Skeletal muscle tissue (tissue), 4 donors: ENCODE measurements around the gene HOXD12. TPM values are rescaled to one million over a fixed set of nuclear protein-coding genes. Genes with fewer than 3 reads are reported as not detected.

ENCODE experiments used
- H3K27ac ChIP-seq: one replicate; pipeline ENCODE4 v1.7.0; 2013; ENCODE audit warnings: mild to moderate bottlenecking, low read depth, low read length, inconsistent platforms
- H3K27me3 ChIP-seq, 3 donors: one replicate each; pipeline ENCODE4 v1.7.0; 2013; ENCODE audit warnings: low read length in 3 of 3; ENCODE audit not compliant: control insufficient read depth in 3 of 3, insufficient read depth in 3 of 3
- H3K36me3 ChIP-seq, 3 donors: one replicate each; pipeline ENCODE4 v1.7.0; 2013; ENCODE audit warnings: low read length in 3 of 3; ENCODE audit not compliant: control insufficient read depth in 3 of 3, insufficient read depth in 3 of 3
- H3K4me1 ChIP-seq, 3 donors: one replicate each; pipeline ENCODE4 v1.7.0; 2013; ENCODE audit warnings: low read length in 3 of 3, mild to moderate bottlenecking in 3 of 3; ENCODE audit not compliant: control insufficient read depth in 3 of 3, insufficient read depth in 3 of 3
- H3K4me3 ChIP-seq, 3 donors: one replicate each; pipeline ENCODE4 v1.7.0; 2013; ENCODE audit warnings: low read length in 3 of 3
- H3K9ac ChIP-seq, 3 donors: one replicate each; pipeline ENCODE4 v1.7.0; 2013; ENCODE audit warnings: low read length in 3 of 3, mild to moderate bottlenecking in 3 of 3, moderate library complexity in 2 of 3, low read depth in 1 of 3
- H3K9me3 ChIP-seq, 3 donors: one replicate each; pipeline ENCODE4 v1.7.0; 2013; ENCODE audit warnings: low read length in 3 of 3; ENCODE audit not compliant: control insufficient read depth in 3 of 3
- total RNA-seq: library from RNA; depleted of rRNA; stranded (reverse); fragments of >200 nt; gene quantifications from one replicate; pipeline ENCODE4 v1.2.3, GENCODE V29; 2014
- donor health status: Osteomylitis.

Gene HOXD12
- total RNA-seq, 1 donor from 2014 or later: not detected

DNA sequence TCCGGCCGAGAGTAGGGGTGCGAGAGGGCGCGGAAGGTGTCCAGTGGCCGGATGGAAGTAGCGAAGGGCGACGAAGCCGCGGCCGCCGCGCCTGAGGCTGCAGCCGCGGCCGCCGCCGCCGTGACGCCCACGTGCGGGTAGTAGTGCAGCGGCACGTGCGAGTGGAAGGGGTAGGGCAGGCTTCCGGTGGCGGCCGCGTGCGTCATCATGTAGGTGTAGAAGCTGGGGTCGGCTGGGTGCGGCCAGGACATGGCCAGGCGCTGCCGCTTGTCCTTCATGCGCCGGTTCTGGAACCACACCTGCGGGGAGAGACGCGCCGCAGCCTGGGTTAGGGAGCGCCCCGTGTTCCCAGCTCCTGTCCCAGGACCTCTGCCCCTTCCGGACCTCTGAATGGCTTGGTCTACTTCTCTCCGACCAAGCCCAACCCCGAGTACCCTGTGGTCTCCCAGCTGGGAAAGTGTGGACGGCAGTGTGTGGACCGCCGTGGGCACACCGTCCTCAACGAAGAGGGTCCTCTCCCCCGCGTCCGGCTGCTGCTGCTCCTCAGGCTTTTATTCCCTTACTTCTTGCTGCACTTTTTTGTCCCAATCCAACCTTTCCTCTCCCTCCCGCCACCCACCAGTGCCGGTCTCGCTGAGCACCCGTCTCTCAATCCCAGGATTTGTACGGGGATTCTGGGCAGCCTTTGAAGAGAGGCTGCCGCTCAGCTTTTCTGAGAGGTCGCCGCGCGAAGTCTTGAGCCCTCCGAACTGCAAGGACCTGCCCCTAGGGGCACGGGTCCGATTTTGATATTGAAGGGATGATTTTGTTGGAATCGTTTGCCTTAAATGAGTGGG, 18.8 kb upstream of the HOXD12 start:
- Histone ChIP-seq H3K9me3 (peaks cover 0 to 1% (median 0%) of the 10 kb centered on the region in 3 donors), H3K4me1 (peaks cover 17 to 35% (median 22%) of the 10 kb centered on the region in 3 donors), H3K4me3 (peak overlapping the region in 2 of 3 donors; percentile 45 to 53), H3K9ac (no peak overlapping the region), H3K36me3 (no peaks in the 10 kb centered on the region), H3K27ac (no peak overlapping the region), H3K27me3 (peaks cover 92 to 95% (median 94%) of the 10 kb centered on the region in 3 donors)

DNA sequence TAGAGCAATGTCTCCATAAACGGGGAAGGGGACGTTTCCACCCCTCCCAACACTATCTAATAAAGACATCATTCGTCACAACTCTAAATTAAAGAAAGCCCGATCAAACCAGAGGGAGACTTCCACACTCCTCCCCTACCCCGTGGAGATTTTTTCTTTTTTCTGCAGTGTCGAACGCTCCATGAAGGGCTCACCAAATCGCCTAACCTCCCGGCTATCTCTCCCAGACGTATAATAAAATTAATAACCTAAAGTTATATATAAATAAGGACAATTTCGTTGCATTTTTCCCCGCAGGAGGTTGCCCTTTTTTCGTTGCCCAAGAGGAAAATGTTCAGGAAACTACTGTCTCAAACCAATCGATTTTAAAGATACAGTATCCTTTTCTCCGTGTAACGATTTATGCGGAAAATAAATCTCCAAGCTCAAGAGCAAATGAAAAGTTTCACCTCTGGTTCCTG, 18.2 kb upstream of the HOXD12 start:
- Histone ChIP-seq H3K9me3 (peaks cover 0 to under 1% (median 0%) of the 10 kb centered on the region in 3 donors), H3K27me3 (peaks cover 93 to 95% (median 94%) of the 10 kb centered on the region in 3 donors), H3K4me3 (no peak overlapping the region), H3K27ac (no peak overlapping the region), H3K36me3 (no peaks in the 10 kb centered on the region), H3K4me1 (peaks cover 22 to 41% (median 27%) of the 10 kb centered on the region in 3 donors), H3K9ac (no peak overlapping the region)

DNA sequence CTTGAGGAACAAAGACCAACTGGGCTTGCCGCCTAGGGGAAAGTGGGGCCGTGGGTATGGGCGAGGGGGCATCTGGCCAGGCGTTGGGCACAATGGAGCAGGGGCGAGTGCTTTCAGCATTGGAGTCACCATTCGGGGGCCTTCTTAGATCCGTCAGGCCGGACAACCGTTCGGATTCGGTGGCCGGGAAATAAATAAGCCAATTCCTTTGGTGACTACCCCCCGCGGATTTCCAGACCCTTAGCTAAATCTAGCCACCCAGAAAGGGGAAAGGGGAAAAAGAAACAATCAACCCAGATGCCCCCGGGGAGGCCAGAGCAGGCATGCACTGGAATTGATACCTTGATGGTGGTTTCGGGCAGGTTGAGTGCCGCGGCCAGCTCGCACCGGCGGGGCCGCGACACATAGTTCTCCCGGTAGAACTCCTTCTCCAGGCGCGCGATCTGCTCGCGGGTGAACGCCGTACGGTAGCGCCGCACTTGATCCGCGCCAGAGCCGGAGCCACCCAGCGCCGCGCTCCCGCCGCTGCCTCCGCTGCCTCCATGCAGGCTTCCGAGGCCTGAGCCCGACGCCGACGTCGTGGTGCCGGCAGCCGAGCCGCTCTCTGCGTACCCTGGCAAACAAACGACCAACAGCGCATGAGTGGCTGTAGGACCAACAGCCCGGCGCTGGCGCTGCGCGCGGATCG, 17.6 kb upstream of the HOXD12 start:
- H3K4me3 ChIP-seq: no peak overlapping the region
- H3K9me3 ChIP-seq: no peaks in the 10 kb centered on the region
- H3K36me3 ChIP-seq: no peaks in the 10 kb centered on the region
- no peak overlapping the region for H3K9ac ChIP-seq
- H3K27me3 ChIP-seq: peaks cover 91 to 95% (median 92%) of the 10 kb centered on the region in 3 donors
- no peak overlapping the region for H3K27ac ChIP-seq
- peaks cover 22 to 41% (median 27%) of the 10 kb centered on the region in 3 donors for H3K4me1 ChIP-seq

DNA sequence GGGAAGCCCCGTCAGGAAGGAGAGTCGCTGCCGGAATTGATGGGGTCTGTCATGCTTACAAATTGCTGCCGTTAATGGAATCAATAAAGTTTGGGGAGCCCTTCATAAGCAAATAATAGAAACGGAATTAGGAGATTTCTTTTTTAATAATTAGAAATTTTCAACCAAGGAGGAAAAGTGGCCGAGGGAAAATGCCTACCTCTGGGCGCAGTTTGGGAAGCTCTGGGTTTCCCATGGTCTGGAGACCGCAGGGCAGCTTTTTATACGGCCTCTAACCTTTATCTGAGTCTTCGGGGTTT, 17.1 kb upstream of the HOXD12 start:
- Histone ChIP-seq H3K4me3 (no peak overlapping the region), H3K36me3 (no peaks in the 10 kb centered on the region), H3K27ac (no peak overlapping the region), H3K4me1 (peaks cover 22 to 41% (median 27%) of the 10 kb centered on the region in 3 donors), H3K27me3 (peaks cover 92 to 95% (median 92%) of the 10 kb centered on the region in 3 donors), H3K9me3 (no peaks in the 10 kb centered on the region), H3K9ac (no peak overlapping the region)

DNA sequence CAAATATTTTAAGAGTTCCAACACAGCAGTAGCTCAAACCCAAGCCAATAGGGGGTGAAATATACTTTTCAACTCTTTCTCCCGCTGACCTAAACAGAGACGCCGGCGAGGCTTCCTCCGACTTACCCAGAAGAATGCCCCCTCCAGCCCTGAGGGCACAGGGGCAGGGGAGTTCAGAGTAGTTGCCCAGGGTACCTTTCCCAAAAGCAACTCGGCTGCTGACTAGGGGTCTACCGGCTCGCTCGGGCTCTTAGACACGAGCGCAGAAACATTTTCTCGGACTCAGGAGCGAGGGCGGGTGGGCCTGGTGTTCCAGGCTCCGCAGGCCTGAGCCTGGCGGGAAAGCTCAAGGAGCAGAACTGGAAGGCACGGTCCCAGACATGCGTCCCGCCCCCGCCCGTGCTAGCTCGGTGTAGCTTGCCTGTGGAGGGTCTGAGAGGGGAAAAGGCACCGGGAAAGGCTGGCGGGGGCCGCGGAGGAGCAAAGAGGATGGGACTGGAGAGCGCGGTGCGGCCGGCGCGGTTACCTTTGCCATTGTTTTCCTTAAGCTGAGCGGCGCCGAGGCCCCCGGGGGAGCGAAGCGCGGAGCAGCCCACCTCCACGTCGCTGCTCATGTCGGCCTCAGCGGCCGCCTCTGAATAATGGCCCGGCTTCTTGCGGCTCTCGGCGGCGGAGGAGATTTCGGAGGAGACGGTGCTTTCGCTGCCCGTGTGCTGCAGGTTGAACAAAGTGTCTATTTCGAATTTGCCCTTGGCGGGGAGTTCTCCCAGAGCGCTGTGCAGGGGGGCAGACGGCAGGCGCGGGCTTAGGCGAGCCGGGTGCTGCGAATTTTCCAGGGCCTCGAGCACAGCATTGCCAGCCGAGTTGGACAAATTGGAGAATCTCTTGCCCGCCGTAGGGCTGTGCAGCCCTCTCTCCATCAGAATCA, 16.5 kb upstream of the HOXD12 start:
- H3K4me3 ChIP-seq: no peak overlapping the region
- no peak overlapping the region for H3K27ac ChIP-seq
- peaks cover 93 to 97% (median 94%) of the 10 kb centered on the region in 3 donors for H3K27me3 ChIP-seq
- no peak overlapping the region for H3K9ac ChIP-seq
- H3K36me3 ChIP-seq: no peaks in the 10 kb centered on the region
- H3K4me1 ChIP-seq: peaks cover 24 to 43% (median 30%) of the 10 kb centered on the region in 3 donors
- H3K9me3 ChIP-seq: no peaks in the 10 kb centered on the region

DNA sequence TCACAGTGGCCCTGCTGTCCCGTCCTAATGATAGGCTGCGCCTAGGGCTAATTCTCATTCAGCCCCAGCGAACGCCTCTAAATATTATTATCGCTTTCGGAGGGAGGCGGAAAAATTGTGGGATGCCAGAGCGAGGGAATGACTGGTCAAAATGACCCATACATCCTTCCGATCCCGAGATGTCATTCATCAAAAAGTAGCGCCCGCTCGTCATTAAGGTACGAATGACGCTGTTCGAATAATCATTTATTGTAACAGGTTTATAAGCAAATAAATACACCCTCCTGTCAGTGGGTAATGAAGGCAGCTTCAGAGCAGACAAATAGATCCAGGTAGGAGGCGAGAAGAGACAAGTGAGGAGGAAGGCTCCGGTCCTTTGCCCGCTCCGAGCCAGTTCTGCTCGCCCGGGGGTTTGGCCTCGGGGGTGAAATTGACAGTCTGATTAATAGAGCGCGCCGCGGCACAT, 15.8 kb upstream of the HOXD12 start, which contains the start of gene EVX2:
EVX2 (minus strand) TSS at position 167 of the 466 bp plus-strand sequence. CDS start 186 bp downstream, outside the sequence.
- peaks cover 30 to 48% (median 35%) of the 10 kb centered on the region in 3 donors for H3K4me1 ChIP-seq
- peaks cover 93 to 97% (median 94%) of the 10 kb centered on the region in 3 donors for H3K27me3 ChIP-seq

DNA sequence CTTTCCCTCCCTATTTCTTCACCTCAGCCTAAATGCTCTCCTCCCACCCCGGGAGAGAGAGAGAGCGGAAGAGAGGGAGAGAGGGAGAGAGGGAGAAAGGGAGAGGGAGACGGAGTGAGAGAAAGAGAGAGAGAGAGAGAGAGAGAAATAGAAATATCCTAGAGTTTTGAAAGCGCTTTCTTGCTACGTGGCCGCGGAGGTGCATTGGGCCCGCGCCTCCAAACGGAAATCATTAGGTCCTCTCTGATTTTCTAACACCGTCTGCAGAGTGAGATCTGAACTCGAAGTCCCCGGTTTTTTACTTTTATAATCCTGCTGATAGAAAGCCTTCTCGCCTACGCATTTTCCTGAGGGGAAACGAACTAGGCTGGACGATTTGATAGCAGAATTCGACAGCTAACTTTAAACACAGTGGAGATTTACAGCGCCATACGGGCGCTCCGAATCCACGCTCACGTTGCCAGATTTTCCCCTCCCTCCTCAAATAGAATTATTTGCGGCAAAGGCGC, 14.9 kb upstream of the HOXD12 start:
- peaks cover 93 to 96% (median 94%) of the 10 kb centered on the region in 3 donors for H3K27me3 ChIP-seq
- no peak overlapping the region for H3K4me3 ChIP-seq
- no peak overlapping the region for H3K9ac ChIP-seq
- no peak overlapping the region for H3K27ac ChIP-seq
- peaks cover 24 to 41% (median 28%) of the 10 kb centered on the region in 3 donors for H3K4me1 ChIP-seq
- no peaks in the 10 kb centered on the region for H3K9me3 ChIP-seq
- no peaks in the 10 kb centered on the region for H3K36me3 ChIP-seq

More for the DNA sequence above, 15.8 kb upstream of the HOXD12 start, which contains the start of gene EVX2:
- no peaks in the 10 kb centered on the region for H3K9me3 ChIP-seq
- H3K27ac ChIP-seq: no peak within 1 kb of the TSS
- H3K4me3 ChIP-seq: no peak within 1 kb of the TSS
- H3K9ac ChIP-seq: no peak within 1 kb of the TSS
- no peaks in the 10 kb centered on the region for H3K36me3 ChIP-seq

DNA sequence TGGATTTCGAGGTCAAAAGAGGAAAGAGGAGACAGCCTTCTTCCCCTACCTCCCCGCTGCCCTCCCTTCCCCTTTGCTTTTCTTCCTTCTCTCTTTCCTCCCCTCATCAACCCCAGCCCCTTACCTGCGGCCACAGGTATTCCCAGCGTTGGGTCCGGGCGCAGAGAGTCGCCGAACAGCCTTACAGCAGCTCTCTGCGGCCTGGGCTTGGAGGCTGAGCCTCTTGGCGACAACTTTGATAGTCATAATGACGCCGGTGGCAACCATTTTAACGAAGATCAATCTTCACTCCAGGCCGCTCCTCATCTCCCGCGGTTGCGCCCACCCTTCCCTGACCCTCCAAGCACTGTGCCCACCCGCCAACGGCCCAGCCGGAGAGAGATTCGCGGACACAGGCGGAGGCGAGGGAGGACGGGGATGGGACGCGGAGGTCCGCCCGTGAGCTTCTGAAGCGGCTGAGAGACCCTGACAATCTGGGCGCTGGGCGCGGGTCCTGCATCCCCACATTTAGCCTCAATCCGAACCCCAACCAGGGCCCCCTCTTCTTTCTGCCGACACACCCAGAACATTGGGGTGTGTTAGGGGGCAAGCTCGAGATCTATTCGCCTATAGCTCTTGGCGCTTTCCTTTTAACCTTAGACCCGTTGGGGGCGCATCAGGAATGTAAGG, 14.3 kb upstream of the HOXD12 start:
- no peaks in the 10 kb centered on the region for H3K9me3 ChIP-seq
- H3K36me3 ChIP-seq: no peaks in the 10 kb centered on the region
- peaks cover 24 to 40% (median 28%) of the 10 kb centered on the region in 3 donors for H3K4me1 ChIP-seq
- no peak overlapping the region for H3K27ac ChIP-seq
- H3K9ac ChIP-seq: no peak overlapping the region
- H3K4me3 ChIP-seq: no peak overlapping the region
- peaks cover 96 to 99% (median 99%) of the 10 kb centered on the region in 3 donors for H3K27me3 ChIP-seq
